PFSK-1 (cell line): ENCODE measurements around the gene GABRB1.

Experiments
- FOXP2 ChIP-seq: optimal IDR thresholded peaks from 2 replicates; pipeline ENCODE3; 2011; ENCODE audit warnings: borderline replicate concordance, control low read depth, inconsistent platforms; ENCODE audit not compliant: insufficient read depth; ENCODE audit errors: extremely low read length, extremely low read depth
- POLR2AphosphoS5 ChIP-seq: IDR thresholded peaks from 2 replicates; pipeline ENCODE4 v1.6.1; 2012; ENCODE audit warnings: low read depth, mild to moderate bottlenecking, control low read depth, low read length, moderate library complexity
- SIN3A ChIP-seq: IDR thresholded peaks from 2 replicates; pipeline ENCODE4 v1.6.1; 2012; ENCODE audit warnings: mild to moderate bottlenecking, low read length, moderate library complexity, borderline replicate concordance; ENCODE audit not compliant: insufficient read depth
- TAF1 ChIP-seq: IDR thresholded peaks from 2 replicates; pipeline ENCODE4 v1.6.1; 2012; ENCODE audit warnings: low read length, control low read depth, borderline replicate concordance; ENCODE audit not compliant: insufficient read depth
- TF ChIP-seq, protein P1 (sequence below), 2 experiments: IDR thresholded peaks; 2 replicates each; pipeline versions ENCODE4 v1.6.1 to v1.8.0; 2011 to 2012; ENCODE audit warnings: low read depth in 2 of 2, low read length in 2 of 2, control low read depth in 1 of 2, inconsistent platforms in 1 of 2, mild to moderate bottlenecking in 1 of 2, moderate library complexity in 1 of 2; ENCODE audit not compliant: insufficient read depth in 1 of 2

The GABRB1 gene

DNA sequence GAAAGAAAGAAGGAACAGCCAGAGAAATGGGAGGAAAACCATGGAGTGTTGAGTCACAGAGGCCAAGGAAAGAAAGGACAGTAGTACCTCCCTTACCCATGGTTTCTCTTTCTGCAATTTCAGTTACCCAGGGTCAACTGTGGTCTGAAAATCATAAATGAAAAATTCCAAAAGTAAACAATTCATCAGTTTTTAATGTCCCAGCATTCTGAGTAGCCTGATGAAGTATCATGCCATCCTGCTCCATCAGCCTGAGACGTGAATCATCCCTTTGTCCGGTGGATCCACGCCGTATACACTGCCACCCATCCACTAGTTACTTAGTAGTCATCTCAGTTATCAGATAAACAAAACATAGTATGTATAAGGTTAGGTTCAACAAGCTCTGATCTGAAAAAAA is 318.0 kb downstream of the GABRB1 start:
- no peak for TF ChIP-seq TAF1
- no peak for TF ChIP-seq FOXP2
- TF ChIP-seq SIN3A = no peak
- TF ChIP-seq, protein P1, sequence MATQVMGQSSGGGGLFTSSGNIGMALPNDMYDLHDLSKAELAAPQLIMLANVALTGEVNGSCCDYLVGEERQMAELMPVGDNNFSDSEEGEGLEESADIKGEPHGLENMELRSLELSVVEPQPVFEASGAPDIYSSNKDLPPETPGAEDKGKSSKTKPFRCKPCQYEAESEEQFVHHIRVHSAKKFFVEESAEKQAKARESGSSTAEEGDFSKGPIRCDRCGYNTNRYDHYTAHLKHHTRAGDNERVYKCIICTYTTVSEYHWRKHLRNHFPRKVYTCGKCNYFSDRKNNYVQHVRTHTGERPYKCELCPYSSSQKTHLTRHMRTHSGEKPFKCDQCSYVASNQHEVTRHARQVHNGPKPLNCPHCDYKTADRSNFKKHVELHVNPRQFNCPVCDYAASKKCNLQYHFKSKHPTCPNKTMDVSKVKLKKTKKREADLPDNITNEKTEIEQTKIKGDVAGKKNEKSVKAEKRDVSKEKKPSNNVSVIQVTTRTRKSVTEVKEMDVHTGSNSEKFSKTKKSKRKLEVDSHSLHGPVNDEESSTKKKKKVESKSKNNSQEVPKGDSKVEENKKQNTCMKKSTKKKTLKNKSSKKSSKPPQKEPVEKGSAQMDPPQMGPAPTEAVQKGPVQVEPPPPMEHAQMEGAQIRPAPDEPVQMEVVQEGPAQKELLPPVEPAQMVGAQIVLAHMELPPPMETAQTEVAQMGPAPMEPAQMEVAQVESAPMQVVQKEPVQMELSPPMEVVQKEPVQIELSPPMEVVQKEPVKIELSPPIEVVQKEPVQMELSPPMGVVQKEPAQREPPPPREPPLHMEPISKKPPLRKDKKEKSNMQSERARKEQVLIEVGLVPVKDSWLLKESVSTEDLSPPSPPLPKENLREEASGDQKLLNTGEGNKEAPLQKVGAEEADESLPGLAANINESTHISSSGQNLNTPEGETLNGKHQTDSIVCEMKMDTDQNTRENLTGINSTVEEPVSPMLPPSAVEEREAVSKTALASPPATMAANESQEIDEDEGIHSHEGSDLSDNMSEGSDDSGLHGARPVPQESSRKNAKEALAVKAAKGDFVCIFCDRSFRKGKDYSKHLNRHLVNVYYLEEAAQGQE (IDR thresholded peaks at IDR 0.05; ENCODE audit: insufficient read depth in 1 of 2, low read depth in 2 of 2, low read length in 2 of 2) = no peak
- TF ChIP-seq POLR2AphosphoS5 = no peak

DNA sequence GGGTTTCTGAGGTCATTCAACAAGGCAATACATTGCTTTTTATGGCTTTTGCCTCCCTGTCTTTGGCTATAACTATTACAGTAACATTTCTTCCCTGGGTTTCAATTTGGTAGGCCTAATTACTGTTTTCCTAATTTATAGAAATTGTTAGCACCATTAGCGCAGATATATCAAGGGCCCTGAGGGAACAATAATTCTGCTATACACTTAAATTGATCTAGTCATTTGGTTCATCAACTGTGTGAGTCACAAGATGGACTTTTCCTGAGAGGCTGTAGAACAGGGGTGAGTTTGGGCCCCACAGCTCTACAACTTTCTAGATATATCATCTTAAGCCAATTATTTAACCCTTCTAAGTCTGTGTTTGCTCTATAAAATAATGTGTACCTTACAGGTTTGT is 324.2 kb downstream of the GABRB1 start:
- TF ChIP-seq FOXP2 (no peak), SIN3A (no peak), POLR2AphosphoS5 (no peak), TAF1 (no peak)
- TF ChIP-seq, protein P1 (IDR thresholded peaks at IDR 0.05; ENCODE audit: insufficient read depth in 1 of 2, low read depth in 2 of 2, low read length in 2 of 2) = no peak

DNA sequence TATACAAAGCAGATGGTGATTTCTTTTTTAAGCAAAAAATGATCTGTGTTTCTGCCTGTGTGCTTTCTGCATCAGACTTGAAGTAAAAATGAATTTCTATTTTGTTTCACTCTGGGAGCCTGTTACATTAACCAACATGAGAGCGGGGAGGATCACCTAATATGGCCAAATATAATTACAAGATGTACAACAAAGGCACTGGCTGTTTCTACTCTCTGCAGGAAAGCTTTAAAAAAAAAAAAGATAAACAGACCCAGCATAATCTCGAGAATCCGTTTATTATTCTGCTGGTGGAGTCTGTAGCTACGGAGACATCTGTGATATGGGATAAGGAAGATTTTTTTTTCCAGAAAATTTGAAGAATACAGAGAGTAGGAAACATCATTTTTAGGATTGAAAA is 328.5 kb downstream of the GABRB1 start:
- TF ChIP-seq, protein P1 (IDR thresholded peaks at IDR 0.05; ENCODE audit: insufficient read depth in 1 of 2, low read depth in 2 of 2, low read length in 2 of 2) = no peak
- TF ChIP-seq FOXP2 (no peak), SIN3A (no peak), TAF1 (no peak), POLR2AphosphoS5 (no peak)

- TF ChIP-seq TAF1 (no peak), SIN3A (no peak), FOXP2 (no peak), POLR2AphosphoS5 (no peak)
- TF ChIP-seq, protein P1 (IDR thresholded peaks at IDR 0.05; ENCODE audit: insufficient read depth in 1 of 2, low read depth in 2 of 2, low read length in 2 of 2) = no peak
These were observed 336.4 kb downstream of the GABRB1 start for GRCh38 chr4:47367761-47368160.

DNA sequence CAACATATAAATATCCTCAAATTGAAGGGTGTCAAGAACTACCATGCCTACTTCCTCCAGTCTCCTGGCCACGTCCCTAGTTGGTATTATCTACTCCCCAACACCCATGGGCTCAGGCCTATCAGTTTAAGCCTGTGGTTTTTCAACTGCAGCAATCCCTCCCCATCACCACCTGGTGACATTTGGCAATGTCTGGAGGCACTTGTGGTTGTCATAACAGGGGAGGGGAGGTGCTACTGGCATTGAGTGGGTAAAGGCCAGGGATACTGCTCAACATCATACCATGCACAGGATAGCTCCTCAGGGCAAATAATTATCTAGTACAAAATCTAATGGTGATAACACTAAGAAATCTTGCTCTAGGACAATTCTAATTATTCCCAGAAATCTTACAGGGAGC is 336.8 kb downstream of the GABRB1 start:
- TF ChIP-seq SIN3A (no peak), TAF1 (no peak), FOXP2 (no peak), POLR2AphosphoS5 (no peak)
- TF ChIP-seq, protein P1 (IDR thresholded peaks at IDR 0.05; ENCODE audit: insufficient read depth in 1 of 2, low read depth in 2 of 2, low read length in 2 of 2) = no peak
